HG02970 (cell line): ENCODE measurements around the gene LRRC74A.

Experiments used
- ATAC-seq: cut with Tn5 transposase; IDR thresholded peaks from one replicate; pipeline ENCODE4 v1.9.1; 2021; ENCODE audit warnings: mild to moderate bottlenecking, moderate library complexity, moderate number of reproducible peaks; ENCODE audit not compliant: unreplicated experiment, low FRiP score

LRRC74A gene

GRCh38 chr14:76808990-76809389 is 17.2 kb upstream of the LRRC74A start:
- ATAC-seq, result no peak

GRCh38 chr14:76810525-76810924 is 15.7 kb upstream of the LRRC74A start:
- ATAC-seq, result no peak

DNA sequence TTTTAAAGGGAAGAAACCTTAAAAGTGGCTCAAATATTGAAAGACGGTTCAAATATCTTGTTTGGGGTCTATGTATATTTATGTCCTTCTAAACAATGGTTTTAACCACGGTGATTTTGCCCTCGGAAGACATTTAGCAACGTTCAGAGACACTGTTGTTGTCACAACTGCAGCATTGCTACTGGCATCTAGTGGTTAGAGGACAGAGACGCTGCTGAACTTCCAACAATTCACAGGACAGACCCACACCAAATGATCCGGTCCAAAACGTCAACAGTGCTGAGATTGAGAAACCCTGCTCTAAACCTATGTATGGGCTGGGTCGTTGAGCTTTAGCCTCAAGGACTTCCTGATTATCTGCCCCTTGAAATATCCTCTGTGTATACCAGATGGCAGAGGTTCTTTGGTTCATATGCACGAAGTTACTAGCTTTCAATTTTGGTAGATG is 15.2 kb upstream of the LRRC74A start:
- no peak for ATAC-seq

GRCh38 chr14:76811561-76811960 is 14.6 kb upstream of the LRRC74A start:
- ATAC-seq, result no peak

GRCh38 chr14:76812093-76812421 is 14.2 kb upstream of the LRRC74A start:
- no peak for ATAC-seq

GRCh38 chr14:76812422-76813383 is 13.5 kb upstream of the LRRC74A start, which contains the start of gene ANGEL1:
ANGEL1 (minus strand) TSS chr14:76812882; CDS start chr14:76812827, 55 bp downstream.
- ATAC-seq, result peak; percentile 86

- no peak for ATAC-seq
Observed at GRCh38 chr14:76814726-76815645, 11.2 kb upstream of the LRRC74A start.

GRCh38 chr14:76820700-76821099 is 5.5 kb upstream of the LRRC74A start:
- ATAC-seq, result no peak

DNA sequence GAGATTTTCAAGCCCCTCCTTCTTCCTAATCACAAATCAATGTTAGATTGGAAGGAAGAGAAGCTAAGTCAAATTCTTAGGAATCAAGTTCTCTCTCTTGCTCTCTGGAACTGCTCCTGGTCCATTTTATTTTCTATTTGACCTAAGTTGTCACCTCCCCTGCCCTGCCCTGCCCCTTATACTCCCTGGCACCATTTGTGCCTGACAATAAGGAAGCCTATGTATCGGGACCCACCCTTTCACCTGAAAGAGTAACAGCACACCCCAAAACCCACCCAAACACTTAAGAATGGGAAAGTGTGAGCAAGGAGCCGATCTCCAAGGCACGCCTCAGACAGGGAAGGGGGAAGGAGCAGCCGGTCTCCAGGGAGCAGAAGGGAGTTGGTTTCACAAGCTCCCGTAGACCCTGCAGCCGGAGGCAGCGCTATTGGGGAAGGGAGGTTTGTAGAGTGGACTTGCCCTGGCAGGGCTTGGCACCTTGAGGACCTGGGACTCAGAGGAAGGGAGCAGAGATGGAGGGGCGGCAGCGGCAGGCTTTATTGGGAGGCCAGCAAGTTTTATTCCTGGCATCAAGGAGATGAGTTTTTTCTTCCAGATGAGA is 1.6 kb downstream of the LRRC74A start:
- ATAC-seq, result no peak

GRCh38 chr14:76828339-76829012 is 2.3 kb downstream of the LRRC74A start:
- ATAC-seq, result no peak

DNA sequence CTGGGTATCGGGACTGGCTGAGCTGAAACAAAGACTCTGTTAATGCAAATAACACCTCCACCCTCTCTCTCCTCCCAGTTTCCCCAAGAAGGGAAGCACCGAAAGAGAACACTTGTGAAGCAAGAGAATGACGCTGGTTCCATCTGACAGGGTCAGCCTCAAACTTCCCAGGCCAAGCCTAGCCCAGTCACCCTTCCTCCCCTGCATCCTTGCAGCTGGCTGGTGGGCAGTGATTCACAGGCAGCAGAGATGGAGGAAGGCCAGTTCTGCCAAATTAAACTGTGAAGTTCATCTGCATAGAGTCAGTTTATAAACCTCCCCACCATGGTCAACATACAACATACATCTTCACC is 2.8 kb downstream of the LRRC74A start:
- ATAC-seq, result no peak

- ATAC-seq, result no peak
Observed at GRCh38 chr14:76829650-76830421, 3.6 kb downstream of the LRRC74A start.

DNA sequence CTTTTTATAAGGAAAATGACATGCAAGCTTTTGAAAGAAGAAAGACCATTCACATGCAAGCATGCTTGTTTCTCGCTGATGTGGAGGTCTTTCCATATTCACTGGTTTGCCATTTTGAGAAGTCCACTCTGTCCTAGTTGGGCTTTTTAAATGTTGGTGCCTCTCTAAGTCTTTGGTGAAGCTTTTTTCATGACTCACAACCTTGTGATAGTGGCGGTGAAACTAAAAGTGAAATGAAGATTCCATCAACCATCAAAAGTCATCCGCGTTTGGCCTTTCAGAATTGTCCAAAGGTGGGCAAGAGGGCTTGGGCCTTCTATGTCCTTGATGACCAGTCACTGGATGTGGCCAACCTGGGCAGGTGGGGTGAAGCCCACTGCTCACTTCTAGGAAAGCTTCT is 4.3 kb downstream of the LRRC74A start:
- no peak for ATAC-seq

- no peak for ATAC-seq
Observed at GRCh38 chr14:76832503-76832988, 6.3 kb downstream of the LRRC74A start.

- ATAC-seq, result no peak
Observed at GRCh38 chr14:76833011-76833410, 6.8 kb downstream of the LRRC74A start.

DNA sequence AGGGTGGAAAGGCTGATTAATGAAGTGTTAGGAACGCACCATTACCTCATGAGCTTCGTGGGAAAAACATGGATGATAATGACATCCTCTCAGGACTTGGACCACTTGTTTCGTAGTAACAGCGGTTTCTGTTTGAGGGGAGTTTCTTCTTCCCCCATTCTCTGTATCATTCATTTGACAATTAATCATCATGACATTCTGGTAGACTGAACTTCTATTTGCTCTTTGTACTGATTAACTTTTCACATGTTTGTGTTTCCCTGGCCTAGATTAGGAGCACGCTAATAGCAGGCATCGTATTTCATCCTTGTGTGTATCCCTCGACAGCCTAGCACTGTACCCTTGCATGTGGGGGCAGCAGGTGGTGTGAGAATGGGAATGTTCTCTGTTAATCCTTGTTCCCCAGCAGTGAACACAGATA is 8.0 kb downstream of the LRRC74A start:
- no peak for ATAC-seq

DNA sequence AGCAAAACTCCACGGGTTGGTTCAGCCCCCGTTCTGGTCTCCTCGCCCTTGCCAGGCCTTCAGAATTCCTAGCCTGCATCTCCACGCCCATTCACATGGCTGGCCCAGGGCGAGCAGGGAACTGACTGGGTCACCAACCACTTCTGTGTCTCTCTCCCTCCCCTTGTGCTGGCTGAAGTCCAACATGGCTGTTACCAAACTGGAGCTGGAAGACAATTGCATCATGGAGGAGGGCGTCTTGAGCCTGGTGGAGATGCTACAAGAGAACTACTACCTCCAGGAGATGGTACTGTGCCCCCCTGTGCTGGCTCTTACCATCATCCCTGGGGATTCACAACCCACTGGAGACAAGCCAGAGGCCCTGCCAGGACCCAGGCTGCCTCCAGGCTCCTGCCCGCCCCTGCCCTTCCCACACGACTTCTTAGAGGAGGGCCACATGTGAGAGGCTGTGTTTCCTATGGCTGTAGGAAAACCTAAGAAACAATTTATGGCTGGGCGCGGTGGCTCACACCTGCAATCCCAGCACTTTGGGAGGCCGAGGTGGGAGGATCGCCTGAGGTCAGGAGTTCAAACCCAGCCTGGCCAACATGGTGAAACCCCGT is 9.9 kb downstream of the LRRC74A start:
- no peak for ATAC-seq

DNA sequence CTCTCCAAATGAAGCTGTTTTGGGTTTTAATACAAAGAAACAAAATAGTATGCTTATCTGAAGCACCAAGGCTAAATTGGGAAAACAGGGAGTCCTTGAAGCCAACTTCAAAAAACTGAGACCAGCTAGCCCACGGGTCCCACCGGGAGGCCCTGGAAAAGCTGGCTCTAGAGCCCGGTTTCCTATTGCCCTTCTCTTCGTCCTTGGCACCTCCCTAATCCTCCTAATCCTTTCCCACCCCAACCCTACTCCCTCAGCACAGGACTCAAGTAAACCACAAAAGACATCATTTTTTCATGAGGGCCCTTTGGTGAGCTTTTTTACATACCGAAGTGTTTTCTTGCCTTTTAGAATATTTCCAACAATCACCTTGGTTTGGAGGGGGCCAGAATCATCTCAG is 11.3 kb downstream of the LRRC74A start:
- ATAC-seq, result no peak

- no peak for ATAC-seq
Observed at GRCh38 chr14:76842414-76842813, 16.2 kb downstream of the LRRC74A start.
